ENCODE data around the gene TMEM259.

DNA sequence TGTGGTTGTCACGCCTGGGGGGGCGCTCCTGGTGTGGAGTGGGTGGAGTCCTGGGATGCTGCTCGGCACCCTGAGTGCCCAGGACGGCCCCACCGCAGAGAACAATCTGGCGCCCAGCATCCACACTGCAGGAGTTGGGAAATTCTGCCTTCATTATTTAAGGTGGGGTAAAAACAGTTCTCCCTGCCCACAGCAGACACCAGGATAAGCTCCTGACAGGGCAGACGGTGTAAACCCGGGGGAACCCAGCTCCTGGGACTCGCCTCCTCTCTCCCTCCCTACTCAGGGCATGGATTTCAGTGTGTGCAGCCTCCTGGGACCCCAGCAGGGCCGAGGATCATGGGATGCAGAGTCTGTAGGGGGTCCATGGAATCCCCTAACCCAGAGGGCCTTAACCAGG is 44.4 kb downstream of the TMEM259 start:
- TF ChIP-seq, protein P1, sequence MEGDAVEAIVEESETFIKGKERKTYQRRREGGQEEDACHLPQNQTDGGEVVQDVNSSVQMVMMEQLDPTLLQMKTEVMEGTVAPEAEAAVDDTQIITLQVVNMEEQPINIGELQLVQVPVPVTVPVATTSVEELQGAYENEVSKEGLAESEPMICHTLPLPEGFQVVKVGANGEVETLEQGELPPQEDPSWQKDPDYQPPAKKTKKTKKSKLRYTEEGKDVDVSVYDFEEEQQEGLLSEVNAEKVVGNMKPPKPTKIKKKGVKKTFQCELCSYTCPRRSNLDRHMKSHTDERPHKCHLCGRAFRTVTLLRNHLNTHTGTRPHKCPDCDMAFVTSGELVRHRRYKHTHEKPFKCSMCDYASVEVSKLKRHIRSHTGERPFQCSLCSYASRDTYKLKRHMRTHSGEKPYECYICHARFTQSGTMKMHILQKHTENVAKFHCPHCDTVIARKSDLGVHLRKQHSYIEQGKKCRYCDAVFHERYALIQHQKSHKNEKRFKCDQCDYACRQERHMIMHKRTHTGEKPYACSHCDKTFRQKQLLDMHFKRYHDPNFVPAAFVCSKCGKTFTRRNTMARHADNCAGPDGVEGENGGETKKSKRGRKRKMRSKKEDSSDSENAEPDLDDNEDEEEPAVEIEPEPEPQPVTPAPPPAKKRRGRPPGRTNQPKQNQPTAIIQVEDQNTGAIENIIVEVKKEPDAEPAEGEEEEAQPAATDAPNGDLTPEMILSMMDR (IDR thresholded peaks at IDR 0.05), result no peak
- TF ChIP-seq POLR2A (IDR thresholded peaks at IDR 0.05), result no peak
